HG03196 (cell line): ENCODE data around the gene CNTN4.

Experiments
- ATAC-seq: cut with Tn5 transposase; IDR thresholded peaks from one replicate; pipeline ENCODE4 v1.9.1; 2021; ENCODE audit not compliant: unreplicated experiment

The CNTN4 gene

GRCh38 chr3:3015185-3016089 lies 916.8 kb downstream of the CNTN4 start:
- ATAC-seq, result no peak

GRCh38 chr3:3016226-3016625 lies 917.6 kb downstream of the CNTN4 start:
- ATAC-seq, result no peak

GRCh38 chr3:3020209-3020608 lies 921.5 kb downstream of the CNTN4 start:
- no peak for ATAC-seq

GRCh38 chr3:3023111-3023745 lies 924.6 kb downstream of the CNTN4 start:
- ATAC-seq, result no peak

- peak; percentile 99 for ATAC-seq
These were observed 929.4 kb downstream of the CNTN4 start for GRCh38 chr3:3027976-3028567.

GRCh38 chr3:3031326-3031725 lies 932.7 kb downstream of the CNTN4 start:
- ATAC-seq, result no peak

GRCh38 chr3:3037156-3037555 lies 938.5 kb downstream of the CNTN4 start:
- ATAC-seq, result no peak

- peak; percentile 93 for ATAC-seq
These were observed 939.7 kb downstream of the CNTN4 start for GRCh38 chr3:3038201-3038991.

GRCh38 chr3:3053974-3054373 lies 955.3 kb downstream of the CNTN4 start:
- no peak for ATAC-seq

GRCh38 chr3:3059645-3060044 lies 961.0 kb downstream of the CNTN4 start:
- no peak for ATAC-seq

- ATAC-seq, result no peak
These were observed 965.6 kb downstream of the CNTN4 start for GRCh38 chr3:3064297-3064696.

GRCh38 chr3:3065876-3066275 lies 967.2 kb downstream of the CNTN4 start:
- ATAC-seq, result no peak

GRCh38 chr3:3066378-3066777 lies 967.7 kb downstream of the CNTN4 start:
- no peak for ATAC-seq

- ATAC-seq, result no peak
These were observed 968.2 kb downstream of the CNTN4 start for GRCh38 chr3:3066910-3067309.

- ATAC-seq, result no peak
These were observed 969.8 kb downstream of the CNTN4 start for GRCh38 chr3:3068358-3068881.

- ATAC-seq, result no peak
These were observed 971.1 kb downstream of the CNTN4 start for GRCh38 chr3:3069723-3070122.

GRCh38 chr3:3071136-3071535 lies 972.5 kb downstream of the CNTN4 start:
- no peak for ATAC-seq

- peak; percentile 84 for ATAC-seq
These were observed 976.0 kb downstream of the CNTN4 start for GRCh38 chr3:3074551-3075257.

GRCh38 chr3:3080309-3080708 lies 981.6 kb downstream of the CNTN4 start:
- ATAC-seq, result no peak
